GM18858 (cell line): ENCODE data around the gene AMOTL1.

Experiments used
- ATAC-seq: cut with Tn5 transposase; IDR thresholded peaks from one replicate; pipeline ENCODE4 v1.9.1; 2021; ENCODE audit not compliant: unreplicated experiment

The AMOTL1 gene

DNA sequence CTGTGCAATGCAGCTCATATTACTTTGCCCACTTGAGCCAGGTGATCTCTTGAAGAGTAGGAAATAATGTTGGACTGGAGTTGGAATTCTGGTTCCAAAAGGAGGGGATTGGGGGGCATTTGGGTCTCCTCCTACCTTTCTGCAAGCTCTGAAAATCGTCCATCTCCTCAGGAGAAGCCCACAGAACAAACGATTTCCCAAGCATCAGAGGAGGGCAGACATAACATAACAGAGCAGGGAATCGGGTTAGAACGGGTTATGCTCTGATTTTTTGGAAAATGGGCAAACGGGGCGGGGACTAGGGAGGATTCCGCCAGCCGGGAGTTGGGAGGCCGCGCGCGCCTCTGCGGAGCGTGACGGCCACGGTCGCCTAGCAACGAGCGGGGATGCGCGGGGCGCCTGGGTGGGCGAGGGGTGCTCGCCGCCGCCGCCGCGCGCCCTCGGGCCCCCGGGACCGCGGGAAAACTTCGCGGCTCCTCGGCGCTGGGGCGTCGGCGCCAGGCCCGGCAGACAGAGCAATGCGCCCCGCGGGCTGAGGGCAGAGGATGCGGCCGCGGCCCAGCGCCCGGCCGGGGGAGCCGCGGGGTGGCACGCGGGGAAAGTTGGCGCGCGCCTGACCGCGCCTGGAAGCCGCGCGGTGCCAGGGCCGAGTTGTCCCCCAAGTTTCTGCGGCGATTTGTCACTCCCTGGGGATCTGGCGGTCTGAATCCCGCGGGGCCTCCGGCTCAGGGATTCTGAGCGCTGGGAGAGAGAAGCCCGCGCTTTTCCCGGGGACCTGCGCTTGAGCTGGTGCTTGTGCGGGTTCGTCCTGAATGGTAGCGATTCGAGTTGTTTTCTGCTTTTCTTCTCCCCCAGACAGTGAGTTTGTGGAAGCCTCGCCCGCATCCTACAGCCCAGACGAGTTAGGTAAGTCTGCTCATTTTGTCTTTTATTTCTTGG, 27.8 kb upstream of the AMOTL1 start:
- ATAC-seq: no peak

DNA sequence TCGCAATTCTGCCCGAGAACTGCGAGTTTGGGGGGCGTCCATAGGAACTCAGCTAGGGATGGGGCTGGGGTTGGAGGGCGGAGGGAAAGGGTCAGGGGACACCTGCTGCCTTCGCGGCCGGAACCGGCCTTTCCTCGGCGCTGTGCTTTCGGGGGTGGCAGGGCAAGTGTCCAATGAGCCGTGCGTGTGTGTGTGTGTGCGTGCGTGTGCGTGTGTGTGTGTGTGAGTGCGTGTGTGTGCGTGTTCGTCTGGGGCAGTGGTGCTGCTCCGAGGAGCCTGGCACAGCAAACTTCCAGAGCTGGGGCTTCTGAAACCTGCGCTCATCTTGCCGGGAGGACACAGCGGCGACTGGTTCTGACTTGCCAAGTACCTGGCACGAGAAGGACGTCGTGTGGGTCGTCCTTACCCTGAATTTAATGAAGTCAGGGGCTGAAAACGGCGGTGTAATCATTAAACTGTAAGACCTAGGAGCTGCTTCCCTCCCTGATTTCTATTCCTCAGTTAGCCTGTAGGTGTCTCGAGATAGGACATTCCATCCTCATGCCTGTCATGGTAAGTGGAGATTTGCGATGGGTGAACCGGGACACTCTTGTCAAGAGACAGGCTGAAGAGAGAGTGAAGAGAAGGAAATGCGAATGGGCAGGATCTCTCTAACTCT, 27.0 kb upstream of the AMOTL1 start:
- no peak for ATAC-seq

DNA sequence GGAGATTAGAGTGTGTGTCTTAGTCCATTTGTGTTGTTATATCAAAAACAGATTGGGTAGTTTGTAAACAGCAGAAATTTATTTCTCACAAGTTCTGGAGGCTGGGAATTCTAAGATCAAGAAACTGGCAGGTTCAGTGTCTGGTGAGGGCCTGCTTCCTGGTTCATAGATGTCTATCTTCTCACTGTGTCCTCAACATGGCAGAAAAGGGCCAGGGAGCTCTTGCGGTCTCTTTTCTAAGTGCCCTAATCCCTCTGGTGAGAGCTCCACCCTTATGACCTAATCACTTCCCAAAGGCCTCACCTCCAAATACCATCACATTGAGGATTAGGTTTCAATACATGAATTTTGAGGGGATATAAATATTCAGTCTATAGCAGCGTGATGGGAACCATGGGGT, 25.5 kb upstream of the AMOTL1 start:
- ATAC-seq: no peak

DNA sequence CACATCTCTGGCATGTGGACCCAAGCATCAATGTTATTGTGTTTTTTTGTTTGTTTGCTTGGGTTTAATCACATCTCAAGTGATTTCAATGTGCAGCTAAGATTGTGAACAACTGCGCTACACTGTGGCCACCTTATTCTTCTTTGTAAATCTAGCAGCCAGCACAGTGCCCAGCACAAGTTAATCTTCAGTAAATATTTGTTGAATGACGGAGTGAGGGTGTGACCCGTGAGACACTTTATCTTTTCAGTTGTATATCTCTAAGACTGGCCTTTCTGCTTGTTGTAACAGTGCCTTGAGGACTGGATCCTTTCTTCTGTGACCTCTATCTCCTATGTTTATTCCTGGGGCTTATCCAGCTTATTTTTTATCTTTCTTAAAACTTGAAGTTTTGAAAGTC, 21.4 kb upstream of the AMOTL1 start:
- ATAC-seq: no peak

DNA sequence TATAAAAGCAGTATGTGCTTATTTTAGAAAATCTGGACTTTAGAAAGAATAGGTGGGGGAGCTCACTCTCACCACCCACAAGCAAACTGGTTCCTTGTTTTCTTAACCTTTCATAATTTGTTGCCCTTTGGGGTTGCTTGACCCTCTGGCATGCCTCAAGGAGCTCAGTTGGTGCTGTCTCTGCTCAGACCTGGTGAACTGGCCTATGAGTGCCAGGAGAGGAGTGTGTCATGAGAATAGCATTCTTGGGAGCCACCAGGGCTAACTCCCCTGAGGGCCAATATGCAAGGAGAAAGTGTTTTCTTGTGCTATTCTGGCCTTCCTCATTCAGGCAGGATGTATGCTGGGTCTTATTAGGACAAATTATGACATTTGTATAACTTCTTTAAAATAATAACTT, 21.0 kb upstream of the AMOTL1 start:
- no peak for ATAC-seq

DNA sequence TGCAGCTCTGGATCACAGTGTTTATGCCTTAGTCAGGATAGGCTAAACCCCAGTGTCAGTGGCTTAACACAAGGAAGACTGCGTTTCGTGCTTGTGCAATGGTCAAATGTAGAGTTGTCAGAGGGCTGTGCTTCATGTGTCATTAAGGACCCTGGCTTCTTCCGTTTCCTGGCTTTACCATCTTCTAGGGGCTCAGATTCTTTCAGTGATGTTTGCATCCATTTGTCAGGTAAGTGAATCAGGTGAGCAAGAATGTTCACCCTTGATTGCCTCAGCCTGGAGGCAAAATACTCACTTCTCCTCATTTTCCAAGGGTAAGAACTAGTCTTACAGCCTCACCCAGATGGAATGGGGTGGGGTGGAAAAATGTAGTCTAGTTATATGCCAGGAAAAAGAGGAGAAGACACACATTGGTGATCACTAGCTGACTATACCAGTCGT, 20.5 kb upstream of the AMOTL1 start:
- ATAC-seq: no peak

DNA sequence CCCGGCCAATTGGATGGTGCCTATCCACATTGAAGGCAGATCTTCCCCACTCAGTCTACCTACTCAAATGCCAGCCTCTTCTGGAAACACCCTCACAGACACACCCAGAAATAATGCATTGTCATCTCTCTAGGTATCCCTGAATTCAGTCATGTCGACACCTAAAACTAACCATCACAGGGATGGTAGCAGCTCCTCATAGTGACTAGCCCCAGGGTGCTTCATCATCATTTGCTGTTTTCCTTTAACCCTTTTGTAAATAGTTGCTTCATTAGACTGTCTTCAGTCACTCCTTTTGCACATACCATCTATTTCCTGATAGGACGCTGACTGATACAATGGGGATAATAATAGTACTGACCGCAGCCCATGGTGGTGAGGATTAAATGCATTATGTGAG, 18.8 kb upstream of the AMOTL1 start:
- no peak for ATAC-seq

DNA sequence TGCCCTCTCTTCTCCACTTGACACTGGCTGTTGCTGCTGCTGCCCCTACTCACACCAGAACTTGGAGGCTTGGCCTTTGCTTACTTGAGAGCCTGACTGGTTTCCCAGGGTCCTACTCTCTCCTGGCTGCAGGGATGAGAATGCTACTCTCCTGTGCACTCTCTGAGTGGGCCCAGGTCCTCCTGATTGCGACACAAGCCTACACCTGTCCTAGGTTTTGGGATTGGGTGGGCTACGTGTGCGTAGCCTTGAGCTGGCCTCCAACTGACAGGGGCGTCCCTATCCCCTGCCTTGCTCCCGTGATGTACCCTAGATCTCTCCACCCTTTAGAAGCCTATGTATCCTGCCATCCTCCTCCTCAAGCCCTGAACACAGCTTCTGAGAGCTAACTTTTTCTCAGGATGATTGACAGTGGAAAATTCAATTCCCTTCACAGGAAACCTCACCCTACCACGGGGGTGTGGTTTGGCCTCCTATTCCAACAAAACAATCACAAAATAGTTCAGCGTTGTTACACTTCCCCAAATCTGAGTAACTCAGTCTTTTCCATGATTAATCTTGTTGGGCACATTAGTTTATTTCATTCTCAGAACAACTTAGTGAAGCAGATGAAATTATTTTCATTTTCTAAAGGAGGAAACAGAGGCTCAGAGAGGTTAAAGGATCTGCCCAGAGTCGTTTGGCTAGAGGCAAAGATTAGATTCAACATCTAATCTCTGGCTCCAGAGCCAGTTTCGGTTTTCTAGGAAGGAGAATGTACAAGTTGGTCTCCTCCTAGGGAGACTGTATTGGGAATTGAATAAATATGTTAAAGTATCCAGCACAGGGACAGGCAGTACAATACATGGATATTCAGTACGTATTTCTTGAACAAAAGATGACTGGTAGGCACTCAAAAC, 17.6 kb upstream of the AMOTL1 start:
- no peak for ATAC-seq

DNA sequence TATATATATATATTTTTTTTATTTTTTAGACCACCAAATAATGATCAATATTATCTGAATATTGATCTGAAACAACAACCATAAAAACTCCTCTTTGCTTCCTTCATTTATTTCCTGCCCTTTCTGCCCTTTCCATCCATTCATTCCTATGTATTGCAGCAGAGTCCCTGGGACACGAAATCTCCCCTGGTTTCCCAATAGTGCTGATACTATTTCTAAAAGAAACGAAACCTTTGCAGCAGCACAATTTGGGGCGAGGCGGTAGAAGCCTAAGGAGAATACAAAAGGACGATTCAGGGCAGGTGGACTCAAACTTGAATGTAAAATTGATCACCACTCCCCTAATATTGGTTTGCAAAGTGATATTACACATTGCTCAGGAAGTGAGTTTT, 16.9 kb upstream of the AMOTL1 start:
- ATAC-seq: no peak

DNA sequence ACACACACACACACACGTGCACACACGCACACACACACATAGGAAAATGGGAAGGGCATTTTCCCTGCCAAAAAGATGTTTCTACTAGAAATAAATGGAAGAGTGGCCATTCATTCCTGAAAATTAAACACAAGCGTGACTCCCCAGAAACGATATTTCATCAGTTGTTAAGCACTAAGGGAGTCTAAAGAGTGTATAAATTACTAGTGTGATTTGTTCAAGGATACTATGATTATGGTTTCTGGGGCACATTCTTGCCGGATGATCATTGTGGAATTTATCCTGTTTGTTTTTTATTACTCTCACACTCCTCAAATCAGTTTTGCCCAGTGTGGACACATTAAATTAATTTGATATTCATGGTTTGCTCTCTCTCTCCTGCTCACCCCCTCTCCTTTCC, 16.4 kb upstream of the AMOTL1 start:
- no peak for ATAC-seq

DNA sequence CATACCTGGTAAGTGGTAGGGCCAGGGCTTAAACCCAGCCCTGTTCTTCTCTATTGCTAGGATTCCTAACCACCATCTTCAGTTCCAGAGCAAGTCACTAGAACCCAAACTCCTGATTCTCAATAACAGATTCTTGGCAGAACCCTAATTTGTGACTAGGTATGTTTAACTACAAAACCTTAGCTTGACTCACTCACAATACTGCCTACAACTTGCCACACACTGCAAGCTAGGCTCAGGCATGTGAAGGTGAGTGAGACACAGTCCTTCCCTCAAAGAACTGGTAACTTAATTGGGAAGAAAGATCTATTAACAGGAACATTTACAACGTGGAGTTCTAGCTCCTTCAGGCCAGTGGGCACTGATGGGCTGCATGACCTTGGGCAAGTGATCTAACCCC, 14.5 kb upstream of the AMOTL1 start:
- ATAC-seq: no peak

DNA sequence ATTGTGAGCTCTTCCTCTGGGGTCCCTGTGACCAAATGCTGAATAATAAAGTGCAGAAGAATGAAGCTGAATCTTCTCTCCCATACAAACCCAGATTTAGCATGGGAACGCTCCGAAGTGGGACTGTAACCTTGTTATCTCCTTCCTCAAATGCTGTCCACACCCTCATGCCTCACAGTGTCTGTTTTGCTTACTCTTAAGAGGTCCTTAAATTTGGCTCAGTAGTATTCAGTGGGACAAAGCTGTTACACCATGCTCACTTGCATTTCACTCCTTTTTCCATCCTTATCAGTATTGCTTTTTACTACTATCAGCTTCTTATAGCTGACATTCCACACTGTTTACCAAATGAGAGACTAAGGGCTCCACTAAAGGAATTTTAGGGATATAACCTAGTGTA, 13.8 kb upstream of the AMOTL1 start:
- no peak for ATAC-seq

DNA sequence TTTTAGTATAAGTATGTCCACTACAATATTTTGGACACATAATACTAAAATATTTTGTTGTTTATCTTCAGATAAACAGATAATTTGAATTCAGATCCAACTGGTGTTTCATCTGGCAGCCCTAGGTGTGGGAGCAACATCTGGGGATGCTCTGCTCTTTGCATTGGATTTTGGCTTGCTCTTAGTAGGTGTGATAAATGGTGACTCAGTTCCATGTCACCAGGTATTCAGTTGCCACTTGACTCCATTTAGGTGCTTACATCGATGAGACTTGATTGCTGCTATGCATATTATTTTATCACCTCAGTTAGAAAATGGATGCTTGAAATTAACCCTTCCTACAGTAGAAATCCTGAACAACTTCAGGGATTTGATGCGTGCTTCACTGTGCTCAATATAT, 13.3 kb upstream of the AMOTL1 start:
- ATAC-seq: no peak

DNA sequence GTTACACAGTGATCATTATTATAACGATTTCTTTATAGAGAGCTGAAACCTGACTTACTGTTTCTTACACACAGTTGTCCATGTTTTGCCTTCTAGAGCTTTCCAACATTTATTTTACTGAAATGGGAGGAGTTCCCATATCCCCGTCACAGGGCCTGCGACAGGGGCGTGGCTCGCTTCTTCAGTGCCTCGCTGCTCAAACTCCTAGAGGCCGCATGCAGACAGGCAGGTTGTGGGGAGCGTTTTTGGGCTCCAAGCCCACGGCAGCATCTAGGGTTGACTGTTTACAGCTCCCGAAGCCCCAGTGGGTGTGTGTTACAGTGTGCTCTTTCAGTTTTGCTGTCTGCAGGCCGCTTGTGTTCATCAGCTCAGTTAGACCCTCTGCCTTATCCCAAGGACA, 12.7 kb upstream of the AMOTL1 start:
- no peak for ATAC-seq

DNA sequence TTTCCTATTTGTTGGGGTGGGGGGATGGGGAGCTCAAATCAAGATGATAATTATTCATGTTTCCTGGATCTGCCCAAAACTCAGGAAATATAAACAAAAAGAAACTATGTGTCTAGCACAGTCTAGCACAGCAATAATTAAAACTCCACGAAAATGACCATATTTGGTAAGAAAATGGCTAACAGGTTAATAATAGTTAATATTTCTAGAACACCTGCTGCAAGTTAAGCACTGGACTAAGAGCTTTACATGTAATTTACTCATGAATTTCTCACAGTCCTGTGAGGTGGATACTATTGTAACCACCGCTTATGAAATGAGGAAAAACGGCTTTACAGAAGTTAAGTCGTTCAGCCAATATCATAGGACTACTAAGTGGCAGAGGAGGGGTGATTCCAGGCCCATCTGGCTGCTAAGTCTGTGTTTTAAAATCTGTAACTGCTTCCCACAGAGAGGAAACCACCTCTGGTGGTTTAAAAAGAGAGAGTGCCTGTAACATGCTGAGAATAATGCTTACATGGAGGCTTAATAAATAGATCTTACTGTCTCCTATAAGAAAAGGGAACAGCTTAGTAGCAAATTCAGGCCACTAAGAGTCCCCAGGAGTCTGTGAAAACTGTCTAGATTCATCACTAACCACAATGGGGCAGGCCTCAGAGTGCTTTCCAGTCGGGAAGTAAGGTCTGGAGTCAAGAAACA, 11.0 kb upstream of the AMOTL1 start:
- no peak for ATAC-seq

DNA sequence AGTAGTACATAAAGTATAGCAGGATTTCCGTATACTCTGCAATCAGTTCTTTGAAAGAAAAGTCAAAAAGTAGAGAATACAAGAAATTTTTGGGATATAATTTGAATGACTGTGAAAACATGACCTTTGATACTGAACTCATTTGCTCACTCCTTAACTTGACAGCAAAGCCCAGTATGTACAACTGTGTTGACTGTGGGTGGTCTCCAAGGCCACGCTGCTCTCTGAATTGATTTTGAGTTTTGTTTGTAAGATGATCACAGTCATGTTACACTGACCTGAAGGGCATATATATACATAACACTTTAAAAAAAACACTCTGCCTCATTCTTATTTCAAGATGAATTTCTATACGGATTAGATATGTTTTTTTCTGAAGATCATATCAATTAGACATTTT, 9.5 kb upstream of the AMOTL1 start:
- ATAC-seq: no peak

DNA sequence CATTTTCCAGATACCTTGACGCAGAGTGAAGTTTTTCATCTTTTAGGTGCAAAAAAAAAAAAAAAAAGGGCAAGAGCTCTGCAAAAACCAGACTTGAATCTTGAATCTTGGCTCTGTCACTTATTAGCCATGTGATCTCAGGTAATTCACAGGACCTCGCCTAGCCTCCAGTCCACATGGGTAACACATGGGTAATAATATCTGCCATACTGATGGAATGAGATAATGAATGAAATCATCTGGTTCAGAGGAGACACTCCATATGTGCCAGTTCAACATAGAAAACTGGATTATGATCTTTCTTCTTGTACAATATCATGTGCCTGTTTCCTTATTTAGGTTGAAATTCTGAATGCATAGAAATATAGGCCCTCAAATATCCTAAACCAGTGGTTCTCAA, 8.6 kb upstream of the AMOTL1 start:
- no peak for ATAC-seq

DNA sequence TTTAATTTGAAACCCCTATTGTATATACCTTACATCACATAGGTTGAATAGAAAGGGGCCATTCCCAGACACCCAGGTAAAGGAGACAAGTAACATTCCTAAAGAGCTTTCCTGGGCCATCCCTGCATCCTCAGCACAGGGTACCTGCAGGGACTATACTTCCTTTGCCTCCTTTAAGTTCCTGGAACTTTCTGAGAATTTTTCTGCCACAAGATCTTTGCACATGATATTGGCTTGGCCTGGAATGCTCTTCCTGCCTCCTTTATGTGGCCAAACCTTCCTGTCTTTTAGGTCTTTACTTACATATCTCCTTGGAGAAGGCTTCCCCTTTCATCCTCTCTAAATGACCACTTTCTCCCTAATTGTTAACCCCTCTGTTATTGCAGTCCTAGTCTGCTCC, 7.9 kb upstream of the AMOTL1 start:
- no peak for ATAC-seq

DNA sequence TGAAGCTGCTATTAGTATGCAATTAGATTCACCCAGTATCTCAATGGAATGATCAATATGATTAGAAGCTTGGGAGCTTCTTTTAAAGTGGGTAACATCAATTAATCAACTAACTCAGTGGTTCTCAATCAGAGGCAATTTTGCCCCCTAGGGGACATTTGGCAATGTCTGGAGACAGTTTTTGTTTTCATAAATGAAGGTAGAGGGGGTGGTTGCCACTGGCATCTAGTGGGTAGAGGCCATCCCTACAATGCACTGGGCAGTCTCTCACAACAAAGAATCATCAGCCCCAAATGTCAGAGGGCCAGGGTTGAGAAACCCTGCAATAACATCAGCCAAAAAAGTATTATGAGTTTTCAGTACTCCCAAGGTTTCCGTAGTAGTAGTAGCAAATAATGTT, 5.9 kb upstream of the AMOTL1 start:
- ATAC-seq: no peak

DNA sequence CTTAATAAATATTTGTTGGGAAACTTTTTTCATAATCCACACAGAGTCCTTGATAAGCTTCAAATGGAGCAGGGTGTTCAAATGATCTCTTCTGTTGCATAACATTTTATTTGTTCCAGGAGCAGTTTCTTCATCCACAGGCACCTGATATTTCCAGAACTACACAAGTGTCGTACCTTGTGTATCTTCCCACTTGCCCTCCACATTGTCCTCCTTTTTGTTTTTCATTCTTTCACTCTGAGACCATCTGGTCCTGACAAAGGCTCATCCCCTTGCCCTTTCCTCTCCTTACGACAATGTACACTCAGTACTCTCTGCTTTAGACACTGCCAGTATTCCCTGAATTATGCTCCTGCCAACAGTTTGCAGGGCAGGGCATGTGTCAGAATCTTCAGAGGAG, 5.2 kb upstream of the AMOTL1 start:
- no peak for ATAC-seq

DNA sequence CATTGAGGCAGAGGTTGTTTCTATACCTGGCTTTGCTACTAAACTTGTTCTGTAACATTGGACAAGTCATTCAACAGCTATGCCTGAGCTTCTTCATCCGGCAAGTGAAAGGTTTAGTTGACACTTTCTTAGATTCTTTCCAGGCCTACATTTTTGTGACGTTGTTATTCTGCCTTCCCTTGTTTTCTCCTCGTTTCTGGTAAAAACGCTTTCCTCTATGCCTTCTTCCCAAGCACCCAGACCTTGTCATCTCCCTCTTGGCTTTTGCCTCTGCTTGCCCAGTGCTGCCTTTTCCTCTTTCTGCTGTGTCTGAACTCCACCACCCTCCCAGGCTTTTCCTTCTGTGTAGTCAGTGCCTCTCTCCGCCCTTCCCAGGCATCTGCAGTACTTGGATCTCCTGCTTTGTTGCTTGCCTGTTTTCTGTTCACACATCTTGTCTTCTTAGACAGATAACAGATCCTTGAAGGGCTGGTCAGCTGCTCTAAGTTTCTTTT, 1.4 kb upstream of the AMOTL1 start:
- ATAC-seq: no peak
